ENCODE data around the gene TBC1D22A. TPM values are rescaled to one million over a fixed set of nuclear protein-coding genes. Genes with fewer than 3 reads are reported as not detected.
A peak's percentile ranks its signal among the peaks of the same experiment; 100 is the strongest.
"Not testable (repeated sequence)": the region's sequence is repeated elsewhere in the genome, so short reads cannot be mapped to it uniquely, and the experiment has no call there.

TBC1D22A gene
- total and polyA plus RNA-seq, 9 donors = 12.5 to 25.6 (median 18.5) TPM

- Histone ChIP-seq H3K4me1 (ENCODE audit: insufficient read depth) (no peaks in the 10 kb centered on the region), H3K4me3 (no peak overlapping the region), H3K36me3 (no peaks in the 10 kb centered on the region), H3K27ac (no peak overlapping the region), H3K9me3 (no peaks in the 10 kb centered on the region), H3K27me3 (no peaks in the 10 kb centered on the region)
- DNase-seq = peak in 4 of 5 donors; percentile 4 to 16 (median 6)
- TF ChIP-seq EP300 (IDR thresholded peaks at IDR 0.05) (no peak), POLR2A (IDR thresholded peaks at IDR 0.05) (no peak)
- TF ChIP-seq, protein P1, sequence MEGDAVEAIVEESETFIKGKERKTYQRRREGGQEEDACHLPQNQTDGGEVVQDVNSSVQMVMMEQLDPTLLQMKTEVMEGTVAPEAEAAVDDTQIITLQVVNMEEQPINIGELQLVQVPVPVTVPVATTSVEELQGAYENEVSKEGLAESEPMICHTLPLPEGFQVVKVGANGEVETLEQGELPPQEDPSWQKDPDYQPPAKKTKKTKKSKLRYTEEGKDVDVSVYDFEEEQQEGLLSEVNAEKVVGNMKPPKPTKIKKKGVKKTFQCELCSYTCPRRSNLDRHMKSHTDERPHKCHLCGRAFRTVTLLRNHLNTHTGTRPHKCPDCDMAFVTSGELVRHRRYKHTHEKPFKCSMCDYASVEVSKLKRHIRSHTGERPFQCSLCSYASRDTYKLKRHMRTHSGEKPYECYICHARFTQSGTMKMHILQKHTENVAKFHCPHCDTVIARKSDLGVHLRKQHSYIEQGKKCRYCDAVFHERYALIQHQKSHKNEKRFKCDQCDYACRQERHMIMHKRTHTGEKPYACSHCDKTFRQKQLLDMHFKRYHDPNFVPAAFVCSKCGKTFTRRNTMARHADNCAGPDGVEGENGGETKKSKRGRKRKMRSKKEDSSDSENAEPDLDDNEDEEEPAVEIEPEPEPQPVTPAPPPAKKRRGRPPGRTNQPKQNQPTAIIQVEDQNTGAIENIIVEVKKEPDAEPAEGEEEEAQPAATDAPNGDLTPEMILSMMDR (IDR thresholded peaks at IDR 0.05) = no peak
- 94 to 96% (median 95%) methylated on average over 14 of the region's 14 CpGs for WGBS, 3 donors
- intact Hi-C loops (cut with DNase I) = no loop called here
Observed at GRCh38 chr22:47168441-47168840, 406.0 kb downstream of the TBC1D22A start.

- TF ChIP-seq POLR2A (IDR thresholded peaks at IDR 0.05) (no peak), EP300 (IDR thresholded peaks at IDR 0.05) (no peak)
- TF ChIP-seq, protein P1 (IDR thresholded peaks at IDR 0.05) = no peak
- H3K36me3 ChIP-seq = no peaks in the 10 kb centered on the region
- no peak overlapping the region for H3K27ac ChIP-seq
- DNase-seq = peak; percentile 7 to 33 (median 16)
- intact Hi-C loops (cut with DNase I) = no loop called here
- H3K9me3 ChIP-seq = no peaks in the 10 kb centered on the region
- no peak overlapping the region for H3K4me3 ChIP-seq
- H3K4me1 ChIP-seq (ENCODE audit: insufficient read depth) = no peaks in the 10 kb centered on the region
- 88 to 91% (median 89%) methylated on average over 25 of the region's 25 CpGs for WGBS, 3 donors
- H3K27me3 ChIP-seq = no peaks in the 10 kb centered on the region
Observed at GRCh38 chr22:47168900-47169800, 406.7 kb downstream of the TBC1D22A start.

DNA sequence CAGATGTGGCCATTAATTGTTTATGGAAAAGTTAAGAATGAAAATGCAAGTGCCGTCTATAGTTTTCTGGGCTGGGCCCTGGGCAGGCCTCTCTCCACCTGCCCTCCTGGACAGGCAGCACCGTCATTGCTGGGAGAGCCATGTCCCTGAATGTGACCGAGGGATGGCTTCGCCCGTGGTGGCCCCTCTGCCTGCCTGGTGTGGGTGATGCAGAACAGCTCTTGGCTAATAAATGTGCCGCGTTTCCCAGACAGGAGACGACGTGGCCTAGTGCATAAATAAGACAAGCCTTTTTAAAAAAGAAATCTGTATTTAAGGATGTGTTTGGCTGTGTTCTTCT is 407.3 kb downstream of the TBC1D22A start:
- no peaks in the 10 kb centered on the region for H3K36me3 ChIP-seq

GRCh38 chr22:47170511-47171440 is 408.3 kb downstream of the TBC1D22A start:
- H3K27ac ChIP-seq; H3K36me3 ChIP-seq; H3K4me1 ChIP-seq (ENCODE audit: insufficient read depth); H3K27me3 ChIP-seq; intact Hi-C loops (cut with DNase I); H3K4me3 ChIP-seq; H3K9me3 ChIP-seq: not testable (repeated sequence)
- DNase-seq = peak; percentile 4 to 26 (median 13)
- WGBS, 3 donors = 78 to 90% (median 89%) methylated on average over 18 to 21 of the region's 21 CpGs

More for the DNA sequence above, 407.3 kb downstream of the TBC1D22A start:
- intact Hi-C loops (cut with DNase I) = no loop called here
- H3K27me3 ChIP-seq = no peaks in the 10 kb centered on the region
- H3K9me3 ChIP-seq = no peaks in the 10 kb centered on the region
- DNase-seq = peak in 4 of 5 donors; percentile 3 to 19 (median 6)
- no peak overlapping the region for H3K4me3 ChIP-seq
- WGBS, 3 donors = 87 to 89% (median 89%) methylated on average over 9 of the region's 9 CpGs
- no peak for TF ChIP-seq POLR2A (IDR thresholded peaks at IDR 0.05)
- TF ChIP-seq, protein P1 (IDR thresholded peaks at IDR 0.05) = no peak
- no peak for TF ChIP-seq EP300 (IDR thresholded peaks at IDR 0.05)
- no peak overlapping the region for H3K27ac ChIP-seq
- peaks cover 2% of the 10 kb centered on the region for H3K4me1 ChIP-seq (ENCODE audit: insufficient read depth)

Measured in ovary (tissue), 9 donors.